ENCODE data around the gene SPDYE6. TPM values are rescaled to one million over a fixed set of nuclear protein-coding genes. Genes with fewer than 3 reads are reported as not detected.

The SPDYE6 gene
- total RNA-seq, 1 experiment from 2014 or later, result not detected

GRCh38 chr7:102296514-102296913 lies 59.7 kb downstream of the SPDYE6 start:
- ChIA-PET POLR2A (no interaction called here), RAD21 (ENCODE audit: low non-redundant PET in 1 of 2, low total read pairs in 2 of 2, uncharacterized antibody in 2 of 2, unreplicated experiment in 2 of 2) (no interaction called here), CTCF (no interaction called here)
- no peaks in the 10 kb centered on the region for H3K79me2 ChIP-seq (ENCODE audit: insufficient read depth, low read length)
- no peak overlapping the region for H3K27ac ChIP-seq (ENCODE audit: low read depth, low read length)
- H3K4me2 ChIP-seq (ENCODE audit: low read length), result no peak overlapping the region
- no peak overlapping the region for H3K4me3 ChIP-seq (replicated peaks in 1 of 2; ENCODE audit: low read depth in 1 of 2, low read length in 2 of 2)
- no peak overlapping the region for H2AFZ ChIP-seq (ENCODE audit: low read depth, low read length, poor library complexity, severe bottlenecking)
- no peaks in the 10 kb centered on the region for H3K9me2 ChIP-seq (ENCODE audit: insufficient read depth)
- H3K4me1 ChIP-seq (ENCODE audit: control insufficient read depth in 1 of 2, insufficient read depth in 2 of 2, low read length in 2 of 2), result peaks cover 0 to 3% of the 10 kb centered on the region in 2 experiments; a peak in 1 of 4 replicates
- TF ChIP-seq ATF3 (IDR thresholded peaks at IDR 0.05) (no peak), MAX (IDR thresholded peaks at IDR 0.05) (no peak), ZBTB33 (IDR thresholded peaks at IDR 0.05; ENCODE audit: extremely low read depth, insufficient replicate concordance, low read length) (no peak), POLR2A (IDR thresholded peaks at IDR 0.05; ENCODE audit: borderline replicate concordance, extremely low read depth, insufficient read depth, insufficient read length) (no peak)
- DNase-seq (ENCODE audit: low read depth, low spot score) (no peak), ATAC-seq (no peak)
- no peak overlapping the region for H3K9ac ChIP-seq (ENCODE audit: low read length)
- no peaks in the 10 kb centered on the region for H3K27me3 ChIP-seq (ENCODE audit: insufficient read depth, low read length)
- intact Hi-C loops (cut with micrococcal nuclease), result no loop called here
- H3K9me3 ChIP-seq (ENCODE audit: control insufficient read depth in 1 of 2, insufficient read depth in 1 of 2, low read depth in 1 of 2, low read length in 2 of 2), result no peaks in the 10 kb centered on the region
- no TSS peak for BruUV-seq (replicated peaks)
- no peaks in the 10 kb centered on the region for H3K36me3 ChIP-seq (ENCODE audit: control insufficient read depth in 1 of 2, insufficient read depth in 2 of 2, low read length in 2 of 2)
- no peaks in the 10 kb centered on the region for H4K20me1 ChIP-seq (ENCODE audit: insufficient read depth)

DNA sequence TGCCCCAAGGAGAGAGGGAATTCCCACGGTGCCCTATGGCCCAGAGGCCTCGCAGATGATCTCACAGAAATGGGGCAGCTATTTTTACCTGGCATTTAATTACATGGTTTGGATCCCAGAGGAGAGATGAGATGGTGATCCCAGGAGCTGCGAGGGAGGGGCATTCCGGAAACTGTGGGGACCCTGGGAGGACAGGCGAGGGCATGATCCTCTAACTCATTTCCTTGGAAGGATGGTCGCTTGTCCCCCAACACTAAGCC lies 60.1 kb downstream of the SPDYE6 start:
- no peak for DNase-seq (ENCODE audit: low read depth, low spot score)
- Histone ChIP-seq H3K36me3 (ENCODE audit: control insufficient read depth in 1 of 2, insufficient read depth in 2 of 2, low read length in 2 of 2) (no peaks in the 10 kb centered on the region), H3K9me3 (ENCODE audit: control insufficient read depth in 1 of 2, insufficient read depth in 1 of 2, low read depth in 1 of 2, low read length in 2 of 2) (no peaks in the 10 kb centered on the region), H3K27me3 (ENCODE audit: insufficient read depth, low read length) (no peaks in the 10 kb centered on the region), H3K9me2 (ENCODE audit: insufficient read depth) (no peaks in the 10 kb centered on the region), H3K27ac (ENCODE audit: low read depth, low read length) (no peak overlapping the region), H3K4me2 (ENCODE audit: low read length) (no peak overlapping the region), H4K20me1 (ENCODE audit: insufficient read depth) (no peaks in the 10 kb centered on the region), H3K79me2 (ENCODE audit: insufficient read depth, low read length) (no peaks in the 10 kb centered on the region), H3K4me3 (replicated peaks in 1 of 2; ENCODE audit: low read depth in 1 of 2, low read length in 2 of 2) (no peak overlapping the region), H3K9ac (ENCODE audit: low read length) (no peak overlapping the region), H2AFZ (ENCODE audit: low read depth, low read length, poor library complexity, severe bottlenecking) (no peak overlapping the region), H3K4me1 (ENCODE audit: control insufficient read depth in 1 of 2, insufficient read depth in 2 of 2, low read length in 2 of 2) (peaks cover 0 to 3% of the 10 kb centered on the region in 2 experiments; a peak in 1 of 4 replicates)
- CTCF ChIA-PET, result no interaction called here
- intact Hi-C loops (cut with micrococcal nuclease), result no loop called here
- RAD21 ChIA-PET (ENCODE audit: low non-redundant PET in 1 of 2, low total read pairs in 2 of 2, uncharacterized antibody in 2 of 2, unreplicated experiment in 2 of 2), result no interaction called here
- TF ChIP-seq ZBTB33 (IDR thresholded peaks at IDR 0.05; ENCODE audit: extremely low read depth, insufficient replicate concordance, low read length) (no peak), EGR1 (IDR thresholded peaks at IDR 0.05; ENCODE audit: low read depth) (no peak), POLR2AphosphoS5 (IDR thresholded peaks at IDR 0.05; ENCODE audit: low read depth, low read length) (no peak), CEBPB (IDR thresholded peaks at IDR 0.05; ENCODE audit: low read depth) (no peak), CTCF (IDR thresholded peaks at IDR 0.05 in 2 of 3, conservative IDR thresholded peaks at IDR 0.05 in 1 of 3; ENCODE audit: borderline replicate concordance in 1 of 3, insufficient read depth in 1 of 3, low read depth in 2 of 3, low read length in 2 of 3) (no peak), RAD21 (IDR thresholded peaks at IDR 0.05; ENCODE audit: low read depth) (no peak), SIN3A (IDR thresholded peaks at IDR 0.05; ENCODE audit: low read depth) (no peak)
- no peak for ATAC-seq
- no TSS peak for BruUV-seq (replicated peaks)
- POLR2A ChIA-PET, result no interaction called here
